SU-DHL-6 (cell line): ENCODE results near the gene GPNMB.

ENCODE experiments used
- H2AFZ ChIP-seq: fragments of 200-600 bp; sonication (generic); 2 replicates; pipeline ENCODE4 v1.6.1; 2014; ENCODE audit warnings: low read depth, mild to moderate bottlenecking, moderate library complexity, mixed read lengths, antibody characterized with exemption, low read length; ENCODE audit not compliant: severe bottlenecking
- H3F3A ChIP-seq: fragments of 200-600 bp; shearing (Covaris generic); 2 replicates; pipeline ENCODE4 v1.6.0; 2016; ENCODE audit warnings: antibody characterized with exemption, mild to moderate bottlenecking; ENCODE audit not compliant: insufficient read depth
- H3K27ac ChIP-seq: fragments of 200-600 bp; sonication (generic); 2 replicates; pipeline ENCODE4 v1.5.1; 2016; ENCODE audit warnings: low read depth, mild to moderate bottlenecking, low read length, moderate library complexity, mixed read lengths
- H3K27me3 ChIP-seq: fragments of 200-600 bp; sonication (generic), shearing (Covaris generic); 2 replicates; pipeline ENCODE4 v1.6.0; 2014; ENCODE audit warnings: mild to moderate bottlenecking, low read length
- H3K36me3 ChIP-seq: fragments of 200-600 bp; sonication (generic); 2 replicates; pipeline ENCODE4 v1.6.1; 2014; ENCODE audit warnings: mild to moderate bottlenecking, low read length, mixed read lengths
- H3K4me2 ChIP-seq: fragments of 300-600, 200-600 bp; shearing (Covaris generic), sonication (generic); 2 replicates; pipeline ENCODE4 v1.6.0; 2014; ENCODE audit warnings: low read length, low read depth, mild to moderate bottlenecking; ENCODE audit not compliant: poor library complexity, severe bottlenecking
- H3K4me3 ChIP-seq: fragments of 200-600 bp; sonication (generic); 2 replicates; pipeline ENCODE4 v1.5.1; 2014; ENCODE audit warnings: antibody characterized with exemption, low read length, mild to moderate bottlenecking, mixed read lengths; ENCODE audit not compliant: insufficient read depth, poor library complexity, severe bottlenecking
- H3K79me2 ChIP-seq: fragments of 200-600 bp; sonication (generic); 2 replicates; pipeline ENCODE4 v1.6.1; 2014; ENCODE audit warnings: mild to moderate bottlenecking, low read length, moderate library complexity; ENCODE audit not compliant: insufficient read depth
- H3K9ac ChIP-seq: fragments of 200-600 bp; sonication (generic); 2 replicates; pipeline ENCODE4 v1.7.0; 2014; ENCODE audit warnings: mild to moderate bottlenecking, low read length
- H3K9me2 ChIP-seq: fragments of 200-600 bp; sonication (generic); replicated peaks from 2 replicates; pipeline ENCODE4 v1.6.1; 2014; ENCODE audit warnings: low read length; ENCODE audit not compliant: insufficient read depth
- H3K9me3 ChIP-seq: fragments of 200-600 bp; sonication (generic); 2 replicates; pipeline ENCODE4 v1.6.1; 2014; ENCODE audit warnings: low read length, mixed read lengths; ENCODE audit not compliant: insufficient read depth
- H4K20me1 ChIP-seq: fragments of 200-600 bp; sonication (generic); 2 replicates; pipeline ENCODE4 v1.6.1; 2014; ENCODE audit warnings: low read depth, mild to moderate bottlenecking, antibody characterized with exemption, low read length, moderate library complexity, mixed read lengths
- CTCF ChIP-seq: fragments of 200-600 bp; sonication (generic); IDR thresholded peaks from one replicate; pipeline ENCODE4 v1.5.1; 2017; ENCODE audit warnings: antibody characterized with exemption, mild to moderate bottlenecking, low read length, moderate library complexity; ENCODE audit not compliant: insufficient read depth, poor library complexity, severe bottlenecking
- EZH2phosphoT487 ChIP-seq: fragments of 200-600 bp; sonication (generic), shearing (Covaris generic); conservative IDR thresholded peaks from 2 replicates; pipeline ENCODE4 v1.6.1; 2018; ENCODE audit warnings: mild to moderate bottlenecking, antibody characterized with exemption, low read length, moderate library complexity, mixed read lengths

The GPNMB gene

GRCh38 chr7:23290993-23291392 lies 44.4 kb downstream of the GPNMB start:
- Histone ChIP-seq H3K27me3 (no peaks in the 10 kb centered on the region), H3K9ac (no peak overlapping the region), H3K27ac (no peak overlapping the region), H3K4me2 (no peak overlapping the region), H3F3A (no peaks in the 10 kb centered on the region), H2AFZ (no peak overlapping the region), H3K9me3 (no peaks in the 10 kb centered on the region), H4K20me1 (no peaks in the 10 kb centered on the region), H3K4me3 (no peak overlapping the region), H3K9me2 (no peaks in the 10 kb centered on the region), H3K36me3 (no peaks in the 10 kb centered on the region), H3K79me2 (no peaks in the 10 kb centered on the region)
- no peak for TF ChIP-seq CTCF
- TF ChIP-seq EZH2phosphoT487, result no peak

GRCh38 chr7:23291957-23292560 lies 45.5 kb downstream of the GPNMB start:
- TF ChIP-seq CTCF, result no peak
- no peak for TF ChIP-seq EZH2phosphoT487
- Histone ChIP-seq H3K4me2 (no peak overlapping the region), H3F3A (no peaks in the 10 kb centered on the region), H3K79me2 (no peaks in the 10 kb centered on the region), H3K4me3 (no peak overlapping the region), H3K9me2 (no peaks in the 10 kb centered on the region), H3K9ac (no peak overlapping the region), H2AFZ (no peak overlapping the region), H3K27ac (no peak overlapping the region), H3K27me3 (no peaks in the 10 kb centered on the region), H3K36me3 (no peaks in the 10 kb centered on the region), H3K9me3 (no peaks in the 10 kb centered on the region), H4K20me1 (no peaks in the 10 kb centered on the region)

- H3K9me3 ChIP-seq, result no peaks in the 10 kb centered on the region
- H2AFZ ChIP-seq, result no peak overlapping the region
- no peak overlapping the region for H3K4me3 ChIP-seq
- no peaks in the 10 kb centered on the region for H3K27me3 ChIP-seq
- no peak for TF ChIP-seq CTCF
- TF ChIP-seq EZH2phosphoT487, result no peak
- H3K9ac ChIP-seq, result no peak overlapping the region
- H3K36me3 ChIP-seq, result no peaks in the 10 kb centered on the region
- no peak overlapping the region for H3K27ac ChIP-seq
- H3K4me2 ChIP-seq, result no peak overlapping the region
- no peaks in the 10 kb centered on the region for H3F3A ChIP-seq
- no peaks in the 10 kb centered on the region for H3K9me2 ChIP-seq
- no peaks in the 10 kb centered on the region for H3K79me2 ChIP-seq
- no peaks in the 10 kb centered on the region for H4K20me1 ChIP-seq
Measured at GRCh38 chr7:23292623-23293022, 46.0 kb downstream of the GPNMB start.
